ENCODE data around the gene MEA1. TPM values are rescaled to one million over a fixed set of nuclear protein-coding genes. Genes with fewer than 3 reads are reported as not detected.

MEA1 gene
- total and polyA plus RNA-seq, 10 of the 15 experiments (the other 5 are each of a cell fraction or from before 2014, with no cell fraction given): 59.1 to 148 (median 96.4) TPM

- intact Hi-C loops (cut with micrococcal nuclease; ENCODE audit: unreplicated experiment): no loop called here
- 98% methylated on average over 4 of the region's 4 CpGs for WGBS (ENCODE audit: insufficient coverage, insufficient replicate concordance, low lambda C conversion rate, missing lambda C conversion rate)
- Histone ChIP-seq H3K9me3 (replicated peaks; ENCODE audit: control insufficient read depth, insufficient read depth, low read length) (no peaks in the 10 kb centered on the region), H3K4me1 (ENCODE audit: control insufficient read depth, insufficient read depth, low read length) (no peaks in the 10 kb centered on the region), H3K4me3 (no peak overlapping the region), H4K20me1 (ENCODE audit: control insufficient read depth, insufficient read depth) (no peaks in the 10 kb centered on the region), H3K9ac (ENCODE audit: control insufficient read depth, insufficient read depth, low read length) (no peak overlapping the region), H3K27ac (ENCODE audit: control insufficient read depth, insufficient read depth) (no peak overlapping the region), H3K79me2 (ENCODE audit: control insufficient read depth, insufficient read depth, low read length) (no peaks in the 10 kb centered on the region; the same call in 1 of the 2 replicates), H3K4me2 (ENCODE audit: control insufficient read depth, insufficient read depth) (no peak overlapping the region), H2AFZ (ENCODE audit: control insufficient read depth, low read depth, low read length) (no peak overlapping the region), H3K27me3 (replicated peaks in 1 of 2; ENCODE audit: control insufficient read depth in 2 of 2, insufficient read depth in 2 of 2, low read length in 1 of 2) (no peaks in the 10 kb centered on the region), H3K36me3 (ENCODE audit: control insufficient read depth in 2 of 2, insufficient read depth in 2 of 2, low read length in 1 of 2) (no peaks in the 10 kb centered on the region; a peak in 2 of 4 replicates)
- POLR2A ChIA-PET: no interaction called here
- CTCF ChIA-PET: interaction anchor here (1.0 kb wide), 1 partner anchor 39 kb away, joined by 3 read pairs; no protein-coding TSS in a partner anchor
- RAD21 ChIA-PET (ENCODE audit: unreplicated experiment): no interaction called here
- BruUV-seq (replicated peaks): no TSS peak
- SMC1A ChIA-PET (ENCODE audit: uncharacterized antibody, unreplicated experiment): no interaction called here
- TF ChIP-seq, protein P1, sequence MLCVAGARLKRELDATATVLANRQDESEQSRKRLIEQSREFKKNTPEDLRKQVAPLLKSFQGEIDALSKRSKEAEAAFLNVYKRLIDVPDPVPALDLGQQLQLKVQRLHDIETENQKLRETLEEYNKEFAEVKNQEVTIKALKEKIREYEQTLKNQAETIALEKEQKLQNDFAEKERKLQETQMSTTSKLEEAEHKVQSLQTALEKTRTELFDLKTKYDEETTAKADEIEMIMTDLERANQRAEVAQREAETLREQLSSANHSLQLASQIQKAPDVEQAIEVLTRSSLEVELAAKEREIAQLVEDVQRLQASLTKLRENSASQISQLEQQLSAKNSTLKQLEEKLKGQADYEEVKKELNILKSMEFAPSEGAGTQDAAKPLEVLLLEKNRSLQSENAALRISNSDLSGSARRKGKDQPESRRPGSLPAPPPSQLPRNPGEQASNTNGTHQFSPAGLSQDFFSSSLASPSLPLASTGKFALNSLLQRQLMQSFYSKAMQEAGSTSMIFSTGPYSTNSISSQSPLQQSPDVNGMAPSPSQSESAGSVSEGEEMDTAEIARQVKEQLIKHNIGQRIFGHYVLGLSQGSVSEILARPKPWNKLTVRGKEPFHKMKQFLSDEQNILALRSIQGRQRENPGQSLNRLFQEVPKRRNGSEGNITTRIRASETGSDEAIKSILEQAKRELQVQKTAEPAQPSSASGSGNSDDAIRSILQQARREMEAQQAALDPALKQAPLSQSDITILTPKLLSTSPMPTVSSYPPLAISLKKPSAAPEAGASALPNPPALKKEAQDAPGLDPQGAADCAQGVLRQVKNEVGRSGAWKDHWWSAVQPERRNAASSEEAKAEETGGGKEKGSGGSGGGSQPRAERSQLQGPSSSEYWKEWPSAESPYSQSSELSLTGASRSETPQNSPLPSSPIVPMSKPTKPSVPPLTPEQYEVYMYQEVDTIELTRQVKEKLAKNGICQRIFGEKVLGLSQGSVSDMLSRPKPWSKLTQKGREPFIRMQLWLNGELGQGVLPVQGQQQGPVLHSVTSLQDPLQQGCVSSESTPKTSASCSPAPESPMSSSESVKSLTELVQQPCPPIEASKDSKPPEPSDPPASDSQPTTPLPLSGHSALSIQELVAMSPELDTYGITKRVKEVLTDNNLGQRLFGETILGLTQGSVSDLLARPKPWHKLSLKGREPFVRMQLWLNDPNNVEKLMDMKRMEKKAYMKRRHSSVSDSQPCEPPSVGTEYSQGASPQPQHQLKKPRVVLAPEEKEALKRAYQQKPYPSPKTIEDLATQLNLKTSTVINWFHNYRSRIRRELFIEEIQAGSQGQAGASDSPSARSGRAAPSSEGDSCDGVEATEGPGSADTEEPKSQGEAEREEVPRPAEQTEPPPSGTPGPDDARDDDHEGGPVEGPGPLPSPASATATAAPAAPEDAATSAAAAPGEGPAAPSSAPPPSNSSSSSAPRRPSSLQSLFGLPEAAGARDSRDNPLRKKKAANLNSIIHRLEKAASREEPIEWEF (IDR thresholded peaks at IDR 0.05; ENCODE audit: insufficient replicate concordance, low read depth, low read length): no peak
- TF ChIP-seq SIN3A (IDR thresholded peaks at IDR 0.05; ENCODE audit: low read depth, low read length): no peak
- in situ Hi-C loops (cut with MboI): no loop called here
- DNase-seq (ENCODE audit: low read depth, low spot score): no peak
- no peak for FAIRE-seq
- no peak for ATAC-seq
Measured at GRCh38 chr6:42969934-42970333, 43.8 kb downstream of the MEA1 start.
